ENCODE data around the gene SPEM3. TPM values are rescaled to one million over a fixed set of nuclear protein-coding genes. Genes with fewer than 3 reads are reported as not detected.

SPEM3 gene
- total and polyA plus RNA-seq, 12 donors, result not detected

- no peak for TF ChIP-seq POLR2A (IDR thresholded peaks at IDR 0.05)
- TF ChIP-seq, protein P1, sequence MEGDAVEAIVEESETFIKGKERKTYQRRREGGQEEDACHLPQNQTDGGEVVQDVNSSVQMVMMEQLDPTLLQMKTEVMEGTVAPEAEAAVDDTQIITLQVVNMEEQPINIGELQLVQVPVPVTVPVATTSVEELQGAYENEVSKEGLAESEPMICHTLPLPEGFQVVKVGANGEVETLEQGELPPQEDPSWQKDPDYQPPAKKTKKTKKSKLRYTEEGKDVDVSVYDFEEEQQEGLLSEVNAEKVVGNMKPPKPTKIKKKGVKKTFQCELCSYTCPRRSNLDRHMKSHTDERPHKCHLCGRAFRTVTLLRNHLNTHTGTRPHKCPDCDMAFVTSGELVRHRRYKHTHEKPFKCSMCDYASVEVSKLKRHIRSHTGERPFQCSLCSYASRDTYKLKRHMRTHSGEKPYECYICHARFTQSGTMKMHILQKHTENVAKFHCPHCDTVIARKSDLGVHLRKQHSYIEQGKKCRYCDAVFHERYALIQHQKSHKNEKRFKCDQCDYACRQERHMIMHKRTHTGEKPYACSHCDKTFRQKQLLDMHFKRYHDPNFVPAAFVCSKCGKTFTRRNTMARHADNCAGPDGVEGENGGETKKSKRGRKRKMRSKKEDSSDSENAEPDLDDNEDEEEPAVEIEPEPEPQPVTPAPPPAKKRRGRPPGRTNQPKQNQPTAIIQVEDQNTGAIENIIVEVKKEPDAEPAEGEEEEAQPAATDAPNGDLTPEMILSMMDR (IDR thresholded peaks at IDR 0.05), result no peak
- Histone ChIP-seq H3K36me3 (replicated peaks in 1 of 2) (no peaks in the 10 kb centered on the region), H3K27me3 (no peaks in the 10 kb centered on the region), H3K4me1 (replicated peaks in 1 of 2) (peaks cover 42 to 53% of the 10 kb centered on the region in 2 donors), H3K9me3 (replicated peaks in 1 of 3) (no peaks in the 10 kb centered on the region), H3K4me3 (no peak overlapping the region), H3K27ac (no peak overlapping the region)
- 86 to 100% (median 94%) methylated on average over 2 of the region's 2 CpGs for WGBS, 4 donors
- DNase-seq, result no peak
- intact Hi-C loops (cut with DNase I), result no loop called here
Measured at GRCh38 chr17:7442142-7442541, 13.5 kb downstream of the SPEM3 start.

DNA sequence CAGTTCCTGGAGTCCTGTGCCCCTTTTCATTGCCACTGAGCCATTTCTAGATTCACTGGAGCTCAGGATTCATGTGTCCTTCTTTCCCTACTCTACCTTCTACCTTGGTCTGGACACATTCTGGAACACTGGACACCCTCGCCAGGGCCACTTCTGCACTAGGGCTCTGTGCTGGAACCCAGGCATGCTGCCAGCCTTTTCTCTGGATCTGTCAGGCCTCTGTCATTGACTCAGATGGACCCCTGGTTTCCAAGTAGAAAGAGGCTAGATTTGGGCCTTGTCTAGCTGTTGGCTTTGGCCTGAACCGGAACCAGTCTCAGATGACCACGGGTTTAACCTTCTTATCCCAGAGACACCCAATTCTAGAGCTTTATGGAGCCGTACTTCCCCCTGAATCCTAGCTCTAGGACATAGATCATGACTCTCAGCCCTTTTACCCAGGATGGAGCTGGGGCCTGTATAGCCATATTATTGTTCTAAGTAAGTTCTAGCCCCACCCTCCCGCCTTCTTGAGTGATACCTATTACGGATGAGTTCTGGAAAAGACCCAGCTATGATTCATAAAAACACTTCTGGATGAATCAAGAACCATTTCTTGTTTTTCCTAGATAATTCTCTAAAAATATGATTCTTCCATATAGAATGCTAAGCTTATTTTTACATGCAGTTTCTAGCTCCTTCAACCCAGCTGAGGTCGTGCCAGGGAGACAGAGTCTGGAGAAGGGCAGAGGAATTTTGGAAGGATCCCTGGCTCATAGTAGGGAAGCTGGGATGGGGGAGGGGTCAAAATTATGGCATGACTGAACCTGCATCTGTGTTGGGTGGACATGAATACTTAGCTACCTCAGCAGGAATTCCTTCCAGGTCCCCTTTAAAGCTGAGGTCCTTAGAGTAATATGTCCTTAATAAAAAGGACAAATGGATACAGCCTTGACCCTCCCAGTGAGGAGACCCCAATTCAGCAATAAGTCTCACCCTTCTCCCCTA, 15.1 kb downstream of the SPEM3 start:
- intact Hi-C loops (cut with DNase I), result no loop called here
- H3K36me3 ChIP-seq (replicated peaks in 1 of 2), result no peaks in the 10 kb centered on the region
- no peak overlapping the region for H3K4me3 ChIP-seq
- 63 to 78% (median 74%) methylated on average over 7 of the region's 7 CpGs for WGBS, 4 donors
- H3K27me3 ChIP-seq, result no peaks in the 10 kb centered on the region
- no peak for TF ChIP-seq POLR2A (IDR thresholded peaks at IDR 0.05)
- TF ChIP-seq, protein P1 (IDR thresholded peaks at IDR 0.05), result no peak
- H3K27ac ChIP-seq, result peak overlapping the region; percentile 57 to 91 (median 86)
- H3K4me1 ChIP-seq (replicated peaks in 1 of 2), result peaks cover 33 to 46% of the 10 kb centered on the region in 2 donors
- DNase-seq, result peak in 1 of 7 donors; percentile 62
- H3K9me3 ChIP-seq (replicated peaks in 1 of 3), result no peaks in the 10 kb centered on the region

DNA sequence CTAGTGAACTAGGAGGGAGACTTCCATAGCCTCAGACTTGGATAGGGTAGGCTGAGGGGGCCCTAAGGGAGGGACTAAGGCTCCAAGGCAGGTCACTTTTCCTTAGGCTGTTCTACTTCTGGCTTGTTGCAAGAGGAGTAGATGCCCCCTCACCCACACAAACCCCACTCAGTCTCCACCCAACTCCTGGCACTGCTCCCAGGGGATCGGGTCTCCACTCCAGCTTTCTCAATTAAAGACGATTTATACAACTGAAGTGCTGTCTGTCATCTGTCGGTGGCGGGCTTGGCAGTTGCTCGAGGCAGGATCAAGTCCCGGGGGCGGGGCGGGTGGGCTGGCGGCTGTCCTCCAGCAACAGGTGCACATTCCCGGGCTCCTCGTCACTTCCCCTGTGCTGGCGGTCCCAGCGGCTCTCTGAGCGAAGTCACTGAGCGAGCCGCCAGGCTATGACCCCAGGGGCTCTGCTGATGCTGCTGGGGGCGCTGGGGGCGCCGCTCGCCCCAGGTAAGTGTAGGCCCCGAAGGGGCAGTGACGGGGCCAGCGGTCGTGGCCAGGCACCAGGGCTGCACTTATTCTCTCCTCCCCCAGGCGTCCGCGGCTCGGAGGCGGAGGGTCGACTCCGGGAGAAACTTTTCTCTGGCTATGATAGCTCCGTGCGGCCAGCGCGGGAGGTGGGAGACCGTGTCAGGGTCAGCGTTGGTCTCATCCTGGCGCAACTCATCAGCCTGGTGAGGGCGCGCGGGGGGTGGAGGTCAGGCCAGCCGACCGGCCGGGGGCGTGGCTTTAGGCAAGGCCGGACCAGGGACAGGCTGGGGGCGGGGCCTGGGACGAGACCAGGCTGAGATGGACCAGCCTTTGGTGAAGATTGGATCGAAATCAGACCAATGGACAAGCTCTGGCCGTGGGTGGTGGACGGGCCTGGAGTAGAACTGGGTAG, 16.3 kb downstream of the SPEM3 start, which contains the start of gene CHRNB1:
TSS of gene CHRNB1 (plus strand) at position 380 of the 937 bp plus-strand sequence. CDS start at position 447, 67 bp downstream.
- intact Hi-C loops (cut with DNase I), result no loop called here
- TF ChIP-seq, protein P1 (IDR thresholded peaks at IDR 0.05), result peak in 3 of 6 experiments; percentile 22 to 40 (median 33)
- peak; percentile 33 to 66 for TF ChIP-seq POLR2A (IDR thresholded peaks at IDR 0.05)
- Histone ChIP-seq H3K9me3 (replicated peaks in 1 of 3) (no peaks in the 10 kb centered on the region), H3K4me1 (replicated peaks in 1 of 2) (peaks cover 26 to 34% of the 10 kb centered on the region in 2 donors), H3K4me3 (peak within 1 kb of the TSS in 2 of 4 donors; percentile 35 to 46), H3K27ac (peak within 1 kb of the TSS; percentile 59 to 91 (median 86)), H3K36me3 (replicated peaks in 1 of 2) (no peaks in the 10 kb centered on the region), H3K27me3 (no peaks in the 10 kb centered on the region)
- WGBS, 4 donors, result 0 to 5% (median 2%) methylated on average over 7 to 51 of the region's 51 CpGs
- peak; percentile 92 to 98 (median 95) for DNase-seq
